MV-4-11 (cell line): ENCODE data around the gene PELI2.

Source experiments
- DNase-seq: peaks from one replicate; lab custom pipeline; 2025; lab: John Stamatoyannopoulos, UW

The PELI2 gene

GRCh38 chr14:56349960-56350359 lies 231.7 kb downstream of the PELI2 start:
- no peak for DNase-seq
